GM12801 (cell line): ENCODE results near the gene TOP2B.

ENCODE experiments used
- TF ChIP-seq, protein P1 (sequence below): IDR thresholded peaks from one replicate; pipeline ENCODE4 v1.5.1; 2011; ENCODE audit warnings: control low read depth; ENCODE audit not compliant: insufficient read length; ENCODE audit errors: extremely low read depth

TOP2B gene

DNA sequence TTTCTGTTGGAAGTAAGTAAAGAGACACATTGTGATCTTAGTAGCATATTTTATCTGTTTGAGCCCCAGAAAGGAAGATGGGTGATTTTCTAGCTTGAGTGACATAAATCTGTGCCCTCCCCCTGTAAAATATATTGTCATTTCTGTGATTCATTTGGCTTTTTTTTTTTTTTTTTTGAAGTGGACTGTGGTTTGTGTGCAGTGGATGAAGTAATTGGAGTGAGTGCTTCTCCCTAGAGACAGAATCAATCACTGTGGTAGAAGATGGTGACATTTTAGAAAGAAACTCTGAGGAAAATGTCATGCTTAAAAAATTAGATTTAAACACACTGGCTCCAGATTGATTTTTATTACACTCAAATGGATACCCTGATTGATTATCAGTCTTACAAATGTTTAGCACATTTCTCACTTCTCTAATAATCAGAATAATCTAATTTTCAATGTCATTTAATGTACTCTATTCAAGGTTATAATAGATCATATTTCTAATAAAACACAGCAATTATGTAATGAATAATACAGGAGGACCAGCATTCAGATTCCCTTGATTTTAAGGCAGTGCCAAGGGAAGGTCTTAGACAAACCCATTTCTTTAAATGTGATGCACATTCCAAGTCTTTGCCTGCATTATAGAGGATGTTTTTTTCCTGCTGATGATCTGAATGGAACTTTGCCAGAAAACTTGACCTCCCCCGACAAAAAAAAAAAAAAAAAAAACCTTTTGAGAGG lies 116.6 kb downstream of the TOP2B start:
- TF ChIP-seq, protein P1, sequence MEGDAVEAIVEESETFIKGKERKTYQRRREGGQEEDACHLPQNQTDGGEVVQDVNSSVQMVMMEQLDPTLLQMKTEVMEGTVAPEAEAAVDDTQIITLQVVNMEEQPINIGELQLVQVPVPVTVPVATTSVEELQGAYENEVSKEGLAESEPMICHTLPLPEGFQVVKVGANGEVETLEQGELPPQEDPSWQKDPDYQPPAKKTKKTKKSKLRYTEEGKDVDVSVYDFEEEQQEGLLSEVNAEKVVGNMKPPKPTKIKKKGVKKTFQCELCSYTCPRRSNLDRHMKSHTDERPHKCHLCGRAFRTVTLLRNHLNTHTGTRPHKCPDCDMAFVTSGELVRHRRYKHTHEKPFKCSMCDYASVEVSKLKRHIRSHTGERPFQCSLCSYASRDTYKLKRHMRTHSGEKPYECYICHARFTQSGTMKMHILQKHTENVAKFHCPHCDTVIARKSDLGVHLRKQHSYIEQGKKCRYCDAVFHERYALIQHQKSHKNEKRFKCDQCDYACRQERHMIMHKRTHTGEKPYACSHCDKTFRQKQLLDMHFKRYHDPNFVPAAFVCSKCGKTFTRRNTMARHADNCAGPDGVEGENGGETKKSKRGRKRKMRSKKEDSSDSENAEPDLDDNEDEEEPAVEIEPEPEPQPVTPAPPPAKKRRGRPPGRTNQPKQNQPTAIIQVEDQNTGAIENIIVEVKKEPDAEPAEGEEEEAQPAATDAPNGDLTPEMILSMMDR, result no peak
